Thyroid gland (tissue), 4 donors: ENCODE data around the gene ARHGAP10.

Experiments used
- POLR2A ChIP-seq, 2 donors: fragments of 450-650 bp; IDR thresholded peaks; one replicate each; pipeline ENCODE4 v1.6.1; 2017; ENCODE audit warnings: antibody characterized with exemption in 2 of 2, mild to moderate bottlenecking in 2 of 2, moderate library complexity in 1 of 2
- TF ChIP-seq, protein P1 (sequence below), 6 experiments: fragments of 200-600 bp in 3 of 6; fragments of 450-650 bp in 3 of 6; sonication (generic) in 3 of 6; IDR thresholded peaks; one replicate each; pipeline ENCODE4 v1.5.1; 2016 to 2019; ENCODE audit warnings: antibody characterized with exemption in 6 of 6, mild to moderate bottlenecking in 2 of 6, inconsistent platforms in 1 of 6, moderate library complexity in 1 of 6

GRCh38 chr4:148034813-148035212 lies 302.9 kb downstream of the ARHGAP10 start:
- no peak for TF ChIP-seq POLR2A (IDR thresholded peaks at IDR 0.05)
- TF ChIP-seq, protein P1, sequence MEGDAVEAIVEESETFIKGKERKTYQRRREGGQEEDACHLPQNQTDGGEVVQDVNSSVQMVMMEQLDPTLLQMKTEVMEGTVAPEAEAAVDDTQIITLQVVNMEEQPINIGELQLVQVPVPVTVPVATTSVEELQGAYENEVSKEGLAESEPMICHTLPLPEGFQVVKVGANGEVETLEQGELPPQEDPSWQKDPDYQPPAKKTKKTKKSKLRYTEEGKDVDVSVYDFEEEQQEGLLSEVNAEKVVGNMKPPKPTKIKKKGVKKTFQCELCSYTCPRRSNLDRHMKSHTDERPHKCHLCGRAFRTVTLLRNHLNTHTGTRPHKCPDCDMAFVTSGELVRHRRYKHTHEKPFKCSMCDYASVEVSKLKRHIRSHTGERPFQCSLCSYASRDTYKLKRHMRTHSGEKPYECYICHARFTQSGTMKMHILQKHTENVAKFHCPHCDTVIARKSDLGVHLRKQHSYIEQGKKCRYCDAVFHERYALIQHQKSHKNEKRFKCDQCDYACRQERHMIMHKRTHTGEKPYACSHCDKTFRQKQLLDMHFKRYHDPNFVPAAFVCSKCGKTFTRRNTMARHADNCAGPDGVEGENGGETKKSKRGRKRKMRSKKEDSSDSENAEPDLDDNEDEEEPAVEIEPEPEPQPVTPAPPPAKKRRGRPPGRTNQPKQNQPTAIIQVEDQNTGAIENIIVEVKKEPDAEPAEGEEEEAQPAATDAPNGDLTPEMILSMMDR (IDR thresholded peaks at IDR 0.05): no peak
